HepG2 (cell line): ENCODE data around the gene PPM1G. TPM values are rescaled to one million over a fixed set of nuclear protein-coding genes. Genes with fewer than 3 reads are reported as not detected.
A peak's percentile ranks its signal among the peaks of the same experiment; 100 is the strongest.

Source experiments
- CHCHD3 ChIP-seq: sonication (generic); formaldehyde crosslinking; IDR thresholded peaks from 2 replicates; pipeline ENCODE4 v1.8.0; 2022; ENCODE audit warnings: mild to moderate bottlenecking, missing genetic modification reagents, moderate library complexity
- EED ChIP-seq: sonication (generic); formaldehyde crosslinking; IDR thresholded peaks from 2 replicates; pipeline ENCODE4 v1.5.0; 2020; ENCODE audit warnings: mild to moderate bottlenecking, missing genetic modification reagents
- EZH2 ChIP-seq: conservative IDR thresholded peaks from 2 replicates; pipeline ENCODE4 v1.6.1; 2012; ENCODE audit warnings: mild to moderate bottlenecking, low read depth, low read length, moderate library complexity
- FLYWCH1 ChIP-seq: sonication (generic); formaldehyde crosslinking; IDR thresholded peaks from 2 replicates; pipeline ENCODE4 v1.8.1; 2023; ENCODE audit warnings: mild to moderate bottlenecking, missing genetic modification reagents
- IKZF1 ChIP-seq: fragments of 450-650 bp; IDR thresholded peaks from 2 replicates; pipeline ENCODE4 v1.7.1; 2016
- MAFF ChIP-seq: IDR thresholded peaks from 2 replicates; pipeline ENCODE4 v1.6.1; 2011; ENCODE audit warnings: low read depth, low read length, improper control_type of control experiment
- MXI1 ChIP-seq: IDR thresholded peaks from 3 replicates; pipeline ENCODE4 v1.6.1; 2012; ENCODE audit warnings: low read depth, low read length, inconsistent platforms, borderline replicate concordance
- PCBP2 ChIP-seq: fragments of 200-400 bp; formaldehyde crosslinking; optimal IDR thresholded peaks from 2 replicates; pipeline ENCODE3; 2018; ENCODE audit warnings: low read length, low read depth; ENCODE audit not compliant: poor library complexity, severe bottlenecking
- PHB2 ChIP-seq: fragments of 450-650 bp; IDR thresholded peaks from 2 replicates; pipeline ENCODE4 v1.6.1; 2018; ENCODE audit not compliant: partially characterized antibody
- SMAD1 ChIP-seq: sonication (generic); formaldehyde crosslinking; IDR thresholded peaks from 2 replicates; pipeline ENCODE4 v1.4.0; 2020; ENCODE audit warnings: missing genetic modification reagents, low read depth, mild to moderate bottlenecking, borderline replicate concordance
- SP1 ChIP-seq, 2 experiments: fragments of 450-650 bp in 1 of 2; sonication (generic) in 1 of 2; formaldehyde crosslinking in 1 of 2; IDR thresholded peaks; 2 replicates each; pipeline versions ENCODE4 v1.4.0 to v1.6.1; 2016 to 2020; ENCODE audit warnings: missing genetic modification reagents in 1 of 2
- TEAD2 ChIP-seq: sonication (generic); formaldehyde crosslinking; IDR thresholded peaks from 2 replicates; pipeline ENCODE4 v1.9.0; 2021; ENCODE audit warnings: missing genetic modification reagents
- TGIF2 ChIP-seq: IDR thresholded peaks from 2 replicates; pipeline ENCODE4 v1.6.1; 2016; ENCODE audit warnings: control low read depth, missing compliant biosample characterization
- THAP11 ChIP-seq: IDR thresholded peaks from 2 replicates; pipeline ENCODE4 v1.6.1; 2016; ENCODE audit warnings: missing biosample characterization, missing genetic modification reagents
- ZBTB20 ChIP-seq: sonication (generic); formaldehyde crosslinking; IDR thresholded peaks from 2 replicates; pipeline ENCODE4 v1.8.1; 2023; ENCODE audit warnings: missing genetic modification reagents, low read depth, mild to moderate bottlenecking, borderline replicate concordance
- ZFP41 ChIP-seq: sonication (generic); formaldehyde crosslinking; IDR thresholded peaks from 2 replicates; pipeline ENCODE4 v1.4.0; 2020; ENCODE audit warnings: mild to moderate bottlenecking, missing genetic modification reagents, borderline replicate concordance
- ZNF232 ChIP-seq: sonication (generic); formaldehyde crosslinking; IDR thresholded peaks from 2 replicates; pipeline ENCODE4 v1.4.0; 2020; ENCODE audit warnings: missing genetic modification reagents, borderline replicate concordance
- ZNF256 ChIP-seq: sonication (generic); formaldehyde crosslinking; conservative IDR thresholded peaks from 2 replicates; pipeline ENCODE4 v1.4.0; 2020; ENCODE audit warnings: missing genetic modification reagents
- polyA plus RNA-seq, 8 experiments: library from polyadenylated mRNA; depleted of rRNA in 3 of 8; stranded (reverse) in 7 of 8; unstranded in 1 of 8; fragments of >200 nt; fragmentation: Illumina TruSeq in 4 of 8; extraction: Trizol in 4 of 8; gene quantifications; 2 replicates each; pipeline versions ENCODE4 v1.2.1 to v1.2.3, GENCODE V29; 2011 to 2016; ENCODE audit warnings: low read depth in 4 of 8, missing spikeins in 1 of 8, mixed read lengths in 1 of 8; ENCODE audit not compliant: insufficient read depth in 1 of 8
- total RNA-seq, 5 experiments: library from RNA; depleted of rRNA; stranded (reverse); fragments of >200 nt; fragmentation: Illumina TruSeq; extraction: Trizol; gene quantifications; 2 replicates each; pipeline ENCODE4 v1.2.3, GENCODE V29; 2016; ENCODE audit warnings: low read depth in 1 of 5
- TF ChIP-seq, protein P1 (sequence below): sonication (generic); formaldehyde crosslinking; IDR thresholded peaks from 2 replicates; pipeline ENCODE4 v1.4.0; 2020; ENCODE audit warnings: missing genetic modification reagents; ENCODE audit errors: not compliant biosample characterization
- TF ChIP-seq, protein P2 (sequence below): sonication (generic); formaldehyde crosslinking; IDR thresholded peaks from 2 replicates; pipeline ENCODE4 v1.5.1; 2020; ENCODE audit warnings: missing genetic modification reagents, mild to moderate bottlenecking, borderline replicate concordance
- TF ChIP-seq, protein P3 (sequence below): sonication (generic); formaldehyde crosslinking; IDR thresholded peaks from 2 replicates; pipeline ENCODE4 v1.5.0; 2020; ENCODE audit warnings: missing genetic modification reagents
- TF ChIP-seq, protein P4 (sequence below): sonication (generic); formaldehyde crosslinking; IDR thresholded peaks from 2 replicates; pipeline ENCODE4; 2020; ENCODE audit warnings: missing genetic modification reagents, mild to moderate bottlenecking, borderline replicate concordance

The PPM1G gene
- total and polyA plus RNA-seq, 2 of the 13 experiments (the other 11 are each of a cell fraction or from before 2014, with no cell fraction given): 58.2 to 213 TPM

DNA sequence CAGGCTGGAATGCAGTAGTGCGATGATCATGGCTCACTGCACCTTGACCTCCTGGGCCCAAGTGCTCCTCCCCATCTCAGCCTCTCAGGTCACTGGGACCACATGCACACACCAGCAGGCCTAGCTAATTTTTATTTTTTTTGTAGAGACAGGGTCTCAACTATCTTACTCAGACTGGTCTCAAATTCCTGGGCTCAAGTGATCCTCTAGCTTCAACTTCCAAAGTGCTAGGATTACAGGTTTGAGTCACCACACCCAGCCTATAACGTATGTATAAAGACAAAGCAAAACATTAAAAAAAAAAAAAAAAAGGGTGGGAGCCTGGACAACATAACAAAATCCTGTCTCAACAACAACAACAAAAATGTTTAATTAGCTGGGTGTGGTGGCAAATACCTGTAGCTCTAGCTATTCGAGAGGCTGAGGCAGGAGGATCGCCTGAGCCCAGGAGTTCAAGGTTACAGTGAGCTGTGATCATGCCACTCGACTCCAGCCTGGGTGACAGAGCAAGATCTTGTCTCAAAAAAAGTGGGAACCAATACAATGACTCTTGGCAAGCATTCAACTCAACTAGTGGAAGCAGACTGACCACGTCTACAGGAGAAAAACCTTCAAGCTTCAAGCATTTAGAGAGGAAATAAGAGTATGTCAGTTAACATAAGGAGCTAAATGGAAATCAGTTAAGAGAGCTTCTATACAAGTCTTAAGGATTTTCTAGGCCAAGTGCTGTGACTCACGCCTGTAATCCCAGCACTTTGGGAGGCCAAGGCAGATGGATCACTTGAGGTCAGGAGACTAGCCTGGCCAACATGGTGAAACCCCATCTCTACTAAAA is 55.4 kb downstream of the PPM1G start (continued):
- TF ChIP-seq CHCHD3: no peak
- no peak; the same call in none of the 2 replicates for TF ChIP-seq THAP11
- no peak for TF ChIP-seq EED (CRISPR knock-in tag)
- no peak for TF ChIP-seq EZH2
- TF ChIP-seq, protein P1, sequence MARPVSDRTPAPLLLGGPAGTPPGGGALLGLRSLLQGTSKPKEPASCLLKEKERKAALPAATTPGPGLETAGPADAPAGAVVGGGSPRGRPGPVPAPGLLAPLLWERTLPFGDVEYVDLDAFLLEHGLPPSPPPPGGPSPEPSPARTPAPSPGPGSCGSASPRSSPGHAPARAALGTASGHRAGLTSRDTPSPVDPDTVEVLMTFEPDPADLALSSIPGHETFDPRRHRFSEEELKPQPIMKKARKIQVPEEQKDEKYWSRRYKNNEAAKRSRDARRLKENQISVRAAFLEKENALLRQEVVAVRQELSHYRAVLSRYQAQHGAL (CRISPR knock-in tag): no peak
- TF ChIP-seq ZBTB20 (CRISPR knock-in tag): no peak
- TF ChIP-seq ZNF256 (CRISPR knock-in tag): no peak
- TF ChIP-seq, protein P2, sequence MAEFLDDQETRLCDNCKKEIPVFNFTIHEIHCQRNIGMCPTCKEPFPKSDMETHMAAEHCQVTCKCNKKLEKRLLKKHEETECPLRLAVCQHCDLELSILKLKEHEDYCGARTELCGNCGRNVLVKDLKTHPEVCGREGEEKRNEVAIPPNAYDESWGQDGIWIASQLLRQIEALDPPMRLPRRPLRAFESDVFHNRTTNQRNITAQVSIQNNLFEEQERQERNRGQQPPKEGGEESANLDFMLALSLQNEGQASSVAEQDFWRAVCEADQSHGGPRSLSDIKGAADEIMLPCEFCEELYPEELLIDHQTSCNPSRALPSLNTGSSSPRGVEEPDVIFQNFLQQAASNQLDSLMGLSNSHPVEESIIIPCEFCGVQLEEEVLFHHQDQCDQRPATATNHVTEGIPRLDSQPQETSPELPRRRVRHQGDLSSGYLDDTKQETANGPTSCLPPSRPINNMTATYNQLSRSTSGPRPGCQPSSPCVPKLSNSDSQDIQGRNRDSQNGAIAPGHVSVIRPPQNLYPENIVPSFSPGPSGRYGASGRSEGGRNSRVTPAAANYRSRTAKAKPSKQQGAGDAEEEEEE: no peak
- peak; percentile 57; the same call in 1 of the 3 replicates for TF ChIP-seq MXI1
- no peak for TF ChIP-seq SP1 (IDR thresholded peaks at IDR 0.05)
- TF ChIP-seq SP1 (CRISPR knock-in tag; IDR thresholded peaks at IDR 0.05): 0 out of 2 replicates have a peak, but pooled peaks have one; percentile 3
- no peak for TF ChIP-seq TEAD2
- no peak for TF ChIP-seq PHB2
- no peak for TF ChIP-seq IKZF1
- no peak for TF ChIP-seq PCBP2
- no peak for TF ChIP-seq FLYWCH1
- no peak for TF ChIP-seq ZFP41 (CRISPR knock-in tag)
- TF ChIP-seq TGIF2: no peak
- TF ChIP-seq, protein P3, sequence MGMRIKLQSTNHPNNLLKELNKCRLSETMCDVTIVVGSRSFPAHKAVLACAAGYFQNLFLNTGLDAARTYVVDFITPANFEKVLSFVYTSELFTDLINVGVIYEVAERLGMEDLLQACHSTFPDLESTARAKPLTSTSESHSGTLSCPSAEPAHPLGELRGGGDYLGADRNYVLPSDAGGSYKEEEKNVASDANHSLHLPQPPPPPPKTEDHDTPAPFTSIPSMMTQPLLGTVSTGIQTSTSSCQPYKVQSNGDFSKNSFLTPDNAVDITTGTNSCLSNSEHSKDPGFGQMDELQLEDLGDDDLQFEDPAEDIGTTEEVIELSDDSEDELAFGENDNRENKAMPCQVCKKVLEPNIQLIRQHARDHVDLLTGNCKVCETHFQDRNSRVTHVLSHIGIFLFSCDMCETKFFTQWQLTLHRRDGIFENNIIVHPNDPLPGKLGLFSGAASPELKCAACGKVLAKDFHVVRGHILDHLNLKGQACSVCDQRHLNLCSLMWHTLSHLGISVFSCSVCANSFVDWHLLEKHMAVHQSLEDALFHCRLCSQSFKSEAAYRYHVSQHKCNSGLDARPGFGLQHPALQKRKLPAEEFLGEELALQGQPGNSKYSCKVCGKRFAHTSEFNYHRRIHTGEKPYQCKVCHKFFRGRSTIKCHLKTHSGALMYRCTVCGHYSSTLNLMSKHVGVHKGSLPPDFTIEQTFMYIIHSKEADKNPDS (CRISPR knock-in tag): no peak
- TF ChIP-seq MAFF: no peak
- no peak for TF ChIP-seq ZNF232 (CRISPR knock-in tag)
- TF ChIP-seq, protein P4, sequence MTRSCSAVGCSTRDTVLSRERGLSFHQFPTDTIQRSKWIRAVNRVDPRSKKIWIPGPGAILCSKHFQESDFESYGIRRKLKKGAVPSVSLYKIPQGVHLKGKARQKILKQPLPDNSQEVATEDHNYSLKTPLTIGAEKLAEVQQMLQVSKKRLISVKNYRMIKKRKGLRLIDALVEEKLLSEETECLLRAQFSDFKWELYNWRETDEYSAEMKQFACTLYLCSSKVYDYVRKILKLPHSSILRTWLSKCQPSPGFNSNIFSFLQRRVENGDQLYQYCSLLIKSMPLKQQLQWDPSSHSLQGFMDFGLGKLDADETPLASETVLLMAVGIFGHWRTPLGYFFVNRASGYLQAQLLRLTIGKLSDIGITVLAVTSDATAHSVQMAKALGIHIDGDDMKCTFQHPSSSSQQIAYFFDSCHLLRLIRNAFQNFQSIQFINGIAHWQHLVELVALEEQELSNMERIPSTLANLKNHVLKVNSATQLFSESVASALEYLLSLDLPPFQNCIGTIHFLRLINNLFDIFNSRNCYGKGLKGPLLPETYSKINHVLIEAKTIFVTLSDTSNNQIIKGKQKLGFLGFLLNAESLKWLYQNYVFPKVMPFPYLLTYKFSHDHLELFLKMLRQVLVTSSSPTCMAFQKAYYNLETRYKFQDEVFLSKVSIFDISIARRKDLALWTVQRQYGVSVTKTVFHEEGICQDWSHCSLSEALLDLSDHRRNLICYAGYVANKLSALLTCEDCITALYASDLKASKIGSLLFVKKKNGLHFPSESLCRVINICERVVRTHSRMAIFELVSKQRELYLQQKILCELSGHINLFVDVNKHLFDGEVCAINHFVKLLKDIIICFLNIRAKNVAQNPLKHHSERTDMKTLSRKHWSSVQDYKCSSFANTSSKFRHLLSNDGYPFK (CRISPR knock-in tag): no peak
- TF ChIP-seq SMAD1 (CRISPR knock-in tag): 0 out of 2 replicates have a peak, but pooled peaks have one; percentile 77
